HFF-Myc (cell line): ENCODE data around the gene PLA2G1B.

Experiments
- DNase-seq: peaks from one replicate; pipeline ENCODE4 v3.0.0-alpha.2; 2011; ENCODE audit warnings: low read depth; ENCODE audit errors: extremely low read depth
- H3K4me3 ChIP-seq: replicated peaks from 2 replicates; pipeline ENCODE4 v1.5.1; 2011; ENCODE audit warnings: low read depth, mild to moderate bottlenecking, control low read depth, low read length
- CTCF ChIP-seq: IDR thresholded peaks from 2 replicates; pipeline ENCODE4 v1.5.1; 2012; ENCODE audit warnings: mild to moderate bottlenecking, low read depth, low read length, control low read depth; ENCODE audit errors: missing control alignments

Gene PLA2G1B

GRCh38 chr12:120365675-120366340 lies 38.2 kb upstream of the PLA2G1B start:
- TF ChIP-seq CTCF: no peak
- no peak overlapping the region for H3K4me3 ChIP-seq
- no peak for DNase-seq

- no peak overlapping the region for H3K4me3 ChIP-seq
- TF ChIP-seq CTCF: no peak
- no peak for DNase-seq
Observed at GRCh38 chr12:120364487-120364886, 36.9 kb upstream of the PLA2G1B start.

GRCh38 chr12:120363274-120363855 lies 35.8 kb upstream of the PLA2G1B start:
- DNase-seq: peak; percentile 16
- no peak overlapping the region for H3K4me3 ChIP-seq
- TF ChIP-seq CTCF: no peak

- no peak for DNase-seq
- TF ChIP-seq CTCF: no peak
- H3K4me3 ChIP-seq: no peak overlapping the region
Observed at GRCh38 chr12:120362516-120363273, 35.1 kb upstream of the PLA2G1B start.

GRCh38 chr12:120361506-120362208 lies 34.1 kb upstream of the PLA2G1B start:
- peak overlapping the region; percentile 27 for H3K4me3 ChIP-seq
- peak; percentile 30 for DNase-seq
- no peak for TF ChIP-seq CTCF

- no peak for DNase-seq
- H3K4me3 ChIP-seq: no peak overlapping the region
- no peak for TF ChIP-seq CTCF
Observed at GRCh38 chr12:120359128-120359527, 31.5 kb upstream of the PLA2G1B start.
